Mammary epithelial cell (primary cell): ENCODE results near the gene NMUR2.

Source experiments
- CTCF ChIP-seq, 2 donors: IDR thresholded peaks in 1 of 2; conservative IDR thresholded peaks in 1 of 2; 2 replicates each; pipeline ENCODE4 v1.5.1; 2011 to 2012; ENCODE audit warnings: inconsistent platforms in 2 of 2, low read length in 2 of 2, mild to moderate bottlenecking in 2 of 2, control low read depth in 1 of 2, low read depth in 1 of 2; ENCODE audit not compliant: insufficient read depth in 1 of 2; ENCODE audit errors: extremely low read depth in 1 of 2
- EZH2 ChIP-seq: IDR thresholded peaks from 2 replicates; pipeline ENCODE4 v1.6.1; 2012; ENCODE audit warnings: low read length, inconsistent platforms, borderline replicate concordance

- TF ChIP-seq CTCF (conservative IDR thresholded peaks at IDR 0.05 in 1 of 2, IDR thresholded peaks at IDR 0.05 in 1 of 2; ENCODE audit: extremely low read depth in 1 of 2, insufficient read depth in 1 of 2, low read depth in 1 of 2, low read length in 2 of 2) (no peak), EZH2 (no peak)
These were observed 37.5 kb downstream of the NMUR2 start for GRCh38 chr5:152367554-152367953.
